NOMO-1 treated with DMSO at 0.1 percent for 48 hours (cell line): ENCODE data around the gene KPNA3.
"Not testable (repeated sequence)": the region's sequence is repeated elsewhere in the genome, so short reads cannot be mapped to it uniquely, and the experiment has no call there.

Experiments used
- DNase-seq: peaks from one replicate; lab custom pipeline; 2025; ENCODE audit not compliant: unreplicated experiment; lab: John Stamatoyannopoulos, UW

The KPNA3 gene

GRCh38 chr13:49807681-49808080, 15.2 kb upstream of the KPNA3 start:
- DNase-seq: no peak

GRCh38 chr13:49806126-49806536, 13.6 kb upstream of the KPNA3 start:
- no peak for DNase-seq

GRCh38 chr13:49803047-49803446, 10.6 kb upstream of the KPNA3 start:
- DNase-seq: not testable (repeated sequence)

GRCh38 chr13:49802426-49802825, 9.9 kb upstream of the KPNA3 start:
- no peak for DNase-seq

GRCh38 chr13:49791711-49792549, 552 bp downstream of the KPNA3 start:
- DNase-seq: peak; percentile 19

GRCh38 chr13:49791315-49791710, 1.2 kb downstream of the KPNA3 start:
- DNase-seq: peak; percentile 23

GRCh38 chr13:49789968-49790367, 2.5 kb downstream of the KPNA3 start:
- no peak for DNase-seq

GRCh38 chr13:49786401-49787008, 6.0 kb downstream of the KPNA3 start:
- DNase-seq: no peak

GRCh38 chr13:49784886-49785570, 7.5 kb downstream of the KPNA3 start:
- no peak for DNase-seq

GRCh38 chr13:49783865-49784264, 8.6 kb downstream of the KPNA3 start:
- no peak for DNase-seq

GRCh38 chr13:49782784-49783183, 9.7 kb downstream of the KPNA3 start:
- no peak for DNase-seq

GRCh38 chr13:49781806-49782205, 10.7 kb downstream of the KPNA3 start:
- no peak for DNase-seq

- DNase-seq: no peak
Observed at GRCh38 chr13:49779721-49780120, 12.8 kb downstream of the KPNA3 start.

GRCh38 chr13:49777746-49778614, 14.5 kb downstream of the KPNA3 start:
- DNase-seq: no peak

GRCh38 chr13:49776871-49777270, 15.6 kb downstream of the KPNA3 start:
- DNase-seq: no peak

- no peak for DNase-seq
Observed at GRCh38 chr13:49774376-49775005, 18.0 kb downstream of the KPNA3 start.

- DNase-seq: no peak
Observed at GRCh38 chr13:49772828-49773227, 19.7 kb downstream of the KPNA3 start.

- not testable (repeated sequence) for DNase-seq
Observed at GRCh38 chr13:49761811-49762210, 30.7 kb downstream of the KPNA3 start.

GRCh38 chr13:49760558-49760957, 31.9 kb downstream of the KPNA3 start:
- no peak for DNase-seq

GRCh38 chr13:49759503-49759902, 33.0 kb downstream of the KPNA3 start:
- DNase-seq: no peak

- DNase-seq: no peak
Observed at GRCh38 chr13:49756263-49756662, 36.2 kb downstream of the KPNA3 start.
